Measurements from ENCODE around the gene ZC3H12D.

ZC3H12D gene

GRCh38 chr6:149436647-149437046, 48.2 kb downstream of the ZC3H12D start:
- in situ Hi-C loops (cut with HindIII; ENCODE audit: low sequenced_read_pairs): no loop called here
- H3K4me3 ChIP-seq (ENCODE audit: low read depth, low read length): no peak overlapping the region
- DNase-seq (ENCODE audit: low read depth): no peak
- no peak for TF ChIP-seq CTCF (IDR thresholded peaks at IDR 0.05; ENCODE audit: low read depth, low read length, missing control alignments)

- TF ChIP-seq CTCF (IDR thresholded peaks at IDR 0.05; ENCODE audit: low read depth, low read length, missing control alignments): no peak
- H3K4me3 ChIP-seq (ENCODE audit: low read depth, low read length): no peak overlapping the region
- no peak for DNase-seq (ENCODE audit: low read depth)
- in situ Hi-C loops (cut with HindIII; ENCODE audit: low sequenced_read_pairs): no loop called here
Measured at GRCh38 chr6:149435919-149436586, 48.8 kb downstream of the ZC3H12D start.

GRCh38 chr6:149433881-149434280, 50.9 kb downstream of the ZC3H12D start:
- no peak for TF ChIP-seq CTCF (IDR thresholded peaks at IDR 0.05; ENCODE audit: low read depth, low read length, missing control alignments)
- H3K4me3 ChIP-seq (ENCODE audit: low read depth, low read length): no peak overlapping the region
- DNase-seq (ENCODE audit: low read depth): no peak
- in situ Hi-C loops (cut with HindIII; ENCODE audit: low sequenced_read_pairs): loop anchor here (5.0 kb wide), 1 partner anchor 98 kb away; no protein-coding TSS in a partner anchor

GRCh38 chr6:149433405-149433804, 51.4 kb downstream of the ZC3H12D start:
- in situ Hi-C loops (cut with HindIII; ENCODE audit: low sequenced_read_pairs): loop anchor here (5.0 kb wide), 1 partner anchor 99 kb away; no protein-coding TSS in a partner anchor
- no peak for DNase-seq (ENCODE audit: low read depth)
- no peak overlapping the region for H3K4me3 ChIP-seq (ENCODE audit: low read depth, low read length)
- no peak for TF ChIP-seq CTCF (IDR thresholded peaks at IDR 0.05; ENCODE audit: low read depth, low read length, missing control alignments)

- peak; percentile 60 for DNase-seq (ENCODE audit: low read depth)
- H3K4me3 ChIP-seq (ENCODE audit: low read depth, low read length): no peak overlapping the region
- TF ChIP-seq CTCF (IDR thresholded peaks at IDR 0.05; ENCODE audit: low read depth, low read length, missing control alignments): peak; percentile 87
- in situ Hi-C loops (cut with HindIII; ENCODE audit: low sequenced_read_pairs): loop anchor here (5.0 kb wide), 1 partner anchor 100 kb away; no protein-coding TSS in a partner anchor
Measured at GRCh38 chr6:149431905-149432775, 52.7 kb downstream of the ZC3H12D start.

- in situ Hi-C loops (cut with HindIII; ENCODE audit: low sequenced_read_pairs): loop anchor here (5.0 kb wide), 1 partner anchor 103 kb away; no protein-coding TSS in a partner anchor
- no peak for DNase-seq (ENCODE audit: low read depth)
- no peak overlapping the region for H3K4me3 ChIP-seq (ENCODE audit: low read depth, low read length)
- no peak for TF ChIP-seq CTCF (IDR thresholded peaks at IDR 0.05; ENCODE audit: low read depth, low read length, missing control alignments)
Measured at GRCh38 chr6:149429427-149430360, 55.1 kb downstream of the ZC3H12D start.

Measured in astrocyte of the cerebellum (primary cell).